OCI-LY7 (cell line): ENCODE data around the gene TMEM95. TPM values are rescaled to one million over a fixed set of nuclear protein-coding genes. Genes with fewer than 3 reads are reported as not detected.
A peak's percentile ranks its signal among the peaks of the same experiment; 100 is the strongest.

ENCODE experiments used
- BruUV-seq: library from RNA; stranded (reverse); fragments of 400-500 nt; replicated peaks from 2 replicates; lab custom pipeline; 2021; lab: Mats Ljungman, UMichigan
- CTCF ChIA-PET: fragments of 300-600 bp; sonication (Branson Sonifier 250); formaldehyde crosslinking; loops from one replicate; lab custom pipeline; 2022; ENCODE audit warnings: antibody characterized with exemption; ENCODE audit not compliant: unreplicated experiment; lab: Charles Lee
- POLR2A ChIA-PET: fragments of 300-600 bp; sonication (Branson Sonifier 250); formaldehyde crosslinking; loops from one replicate; lab custom pipeline; 2022; ENCODE audit warnings: antibody characterized with exemption; lab: Charles Lee
- DNase-seq: peaks from one replicate; pipeline ENCODE4 v3.0.0-alpha.2; 2015; ENCODE audit warnings: low spot score
- H2AFZ ChIP-seq: fragments of 200-600 bp; sonication (generic), shearing (Covaris generic); 2 replicates; pipeline ENCODE4 v1.6.1; 2014; ENCODE audit warnings: mild to moderate bottlenecking, antibody characterized with exemption, low read length, moderate library complexity
- H3K27ac ChIP-seq: fragments of 200-600 bp; sonication (generic); 2 replicates; pipeline ENCODE4 v1.5.1; 2014; ENCODE audit warnings: mixed run types, low read depth, mild to moderate bottlenecking, moderate library complexity, low read length, inconsistent platforms; ENCODE audit not compliant: poor library complexity, severe bottlenecking
- H3K36me3 ChIP-seq: fragments of 200-600 bp; sonication (generic); 2 replicates; pipeline ENCODE4 v1.6.1; 2014; ENCODE audit warnings: mild to moderate bottlenecking, antibody characterized with exemption, low read length, moderate library complexity, mixed read lengths; ENCODE audit not compliant: insufficient read depth
- H3K4me1 ChIP-seq: fragments of 200-600 bp; sonication (generic); 2 replicates; pipeline ENCODE4 v1.5.1; 2014; ENCODE audit warnings: mild to moderate bottlenecking, low read length; ENCODE audit not compliant: insufficient read depth, poor library complexity, severe bottlenecking
- H3K4me2 ChIP-seq: fragments of 200-600 bp; sonication (generic); 2 replicates; pipeline ENCODE4 v1.6.1; 2014; ENCODE audit warnings: mild to moderate bottlenecking, low read length
- H3K4me3 ChIP-seq: fragments of 200-600 bp; sonication (generic); 2 replicates; pipeline ENCODE4 v1.5.1; 2014; ENCODE audit warnings: mild to moderate bottlenecking, low read depth, low read length; ENCODE audit not compliant: poor library complexity, severe bottlenecking
- H3K79me2 ChIP-seq: fragments of 200-600 bp; sonication (generic); 2 replicates; pipeline ENCODE4 v1.6.1; 2016; ENCODE audit warnings: low read depth, mild to moderate bottlenecking, low read length, moderate library complexity, mixed read lengths; ENCODE audit not compliant: insufficient read depth
- H3K9me2 ChIP-seq: fragments of 200-600 bp; sonication (generic); 2 replicates; pipeline ENCODE4 v1.6.1; 2016; ENCODE audit warnings: mild to moderate bottlenecking, low read length, mixed read lengths; ENCODE audit not compliant: insufficient read depth
- H3K9me3 ChIP-seq: fragments of 200-600 bp; sonication (generic); 2 replicates; pipeline ENCODE4 v1.6.1; 2014; ENCODE audit warnings: mild to moderate bottlenecking, mixed run types, low read length, mixed read lengths
- H4K20me1 ChIP-seq: fragments of 200-600 bp; sonication (generic); 2 replicates; pipeline ENCODE4 v1.6.1; 2014; ENCODE audit warnings: mild to moderate bottlenecking, antibody characterized with exemption, low read length, moderate library complexity, mixed read lengths; ENCODE audit not compliant: insufficient read depth
- EZH2phosphoT487 ChIP-seq: fragments of 200-600 bp; sonication (generic); IDR thresholded peaks from 2 replicates; pipeline ENCODE4 v1.6.1; 2018; ENCODE audit warnings: low read depth, borderline replicate concordance, mild to moderate bottlenecking, mixed run types, antibody characterized with exemption, low read length, moderate library complexity, mixed read lengths
- intact Hi-C: fragments of 100-400 bp; cut with micrococcal nuclease; formaldehyde crosslinking; loops from one replicate; pipeline ENCODE4 v1.10.0; 2022; ENCODE audit not compliant: unreplicated experiment
- total RNA-seq, 2 experiments: library from RNA; depleted of rRNA in 1 of 2; stranded (reverse); fragments of >200 nt in 1 of 2; shearing (Covaris generic) in 1 of 2; gene quantifications; 2 replicates each; pipeline ENCODE4 v1.2.3, GENCODE V29; 2014 to 2022
- TF ChIP-seq, protein P1 (sequence below): fragments of 200-600 bp; sonication (generic); conservative IDR thresholded peaks from 2 replicates; pipeline ENCODE4 v1.5.1; 2014; ENCODE audit warnings: mild to moderate bottlenecking, antibody characterized with exemption, low read length, moderate library complexity, mixed read lengths

The TMEM95 gene
- total RNA-seq, 2 experiments from 2014 or later: not detected

DNA sequence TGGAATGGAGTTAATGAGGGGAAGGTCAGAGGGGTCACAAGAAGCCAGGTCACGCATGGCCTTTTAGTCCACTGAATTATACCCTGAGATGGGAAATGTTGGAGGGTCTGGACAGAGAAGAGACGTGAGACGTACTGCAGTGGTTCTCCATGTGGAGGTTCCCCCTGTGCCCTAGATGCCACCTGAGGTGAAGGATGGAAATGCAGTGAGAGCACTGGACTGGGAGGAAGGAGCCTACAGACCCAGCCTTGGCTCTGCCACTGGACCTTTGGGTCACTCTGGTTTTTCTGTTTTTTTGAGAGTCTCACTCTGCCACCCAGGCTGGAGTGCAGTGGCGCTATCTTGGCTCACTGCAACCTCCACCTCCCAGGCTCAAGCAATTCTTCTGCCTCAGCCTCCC is 41.2 kb downstream of the TMEM95 start:
- TF ChIP-seq, protein P1, sequence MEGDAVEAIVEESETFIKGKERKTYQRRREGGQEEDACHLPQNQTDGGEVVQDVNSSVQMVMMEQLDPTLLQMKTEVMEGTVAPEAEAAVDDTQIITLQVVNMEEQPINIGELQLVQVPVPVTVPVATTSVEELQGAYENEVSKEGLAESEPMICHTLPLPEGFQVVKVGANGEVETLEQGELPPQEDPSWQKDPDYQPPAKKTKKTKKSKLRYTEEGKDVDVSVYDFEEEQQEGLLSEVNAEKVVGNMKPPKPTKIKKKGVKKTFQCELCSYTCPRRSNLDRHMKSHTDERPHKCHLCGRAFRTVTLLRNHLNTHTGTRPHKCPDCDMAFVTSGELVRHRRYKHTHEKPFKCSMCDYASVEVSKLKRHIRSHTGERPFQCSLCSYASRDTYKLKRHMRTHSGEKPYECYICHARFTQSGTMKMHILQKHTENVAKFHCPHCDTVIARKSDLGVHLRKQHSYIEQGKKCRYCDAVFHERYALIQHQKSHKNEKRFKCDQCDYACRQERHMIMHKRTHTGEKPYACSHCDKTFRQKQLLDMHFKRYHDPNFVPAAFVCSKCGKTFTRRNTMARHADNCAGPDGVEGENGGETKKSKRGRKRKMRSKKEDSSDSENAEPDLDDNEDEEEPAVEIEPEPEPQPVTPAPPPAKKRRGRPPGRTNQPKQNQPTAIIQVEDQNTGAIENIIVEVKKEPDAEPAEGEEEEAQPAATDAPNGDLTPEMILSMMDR: no peak
- no peak for TF ChIP-seq EZH2phosphoT487
- Histone ChIP-seq H3K9me2 (no peaks in the 10 kb centered on the region), H3K79me2 (no peaks in the 10 kb centered on the region), H3K4me2 (no peak overlapping the region), H3K4me3 (no peak overlapping the region), H3K9me3 (no peaks in the 10 kb centered on the region), H2AFZ (no peak overlapping the region), H4K20me1 (no peaks in the 10 kb centered on the region), H3K4me1 (peaks cover 9% of the 10 kb centered on the region), H3K36me3 (peaks cover 12% of the 10 kb centered on the region; the same call in 1 of the 2 replicates), H3K27ac (no peak overlapping the region)
- BruUV-seq: no TSS peak
- intact Hi-C loops: no loop called here
- no peak for DNase-seq
- ChIA-PET POLR2A (no interaction called here), CTCF (no interaction called here)

DNA sequence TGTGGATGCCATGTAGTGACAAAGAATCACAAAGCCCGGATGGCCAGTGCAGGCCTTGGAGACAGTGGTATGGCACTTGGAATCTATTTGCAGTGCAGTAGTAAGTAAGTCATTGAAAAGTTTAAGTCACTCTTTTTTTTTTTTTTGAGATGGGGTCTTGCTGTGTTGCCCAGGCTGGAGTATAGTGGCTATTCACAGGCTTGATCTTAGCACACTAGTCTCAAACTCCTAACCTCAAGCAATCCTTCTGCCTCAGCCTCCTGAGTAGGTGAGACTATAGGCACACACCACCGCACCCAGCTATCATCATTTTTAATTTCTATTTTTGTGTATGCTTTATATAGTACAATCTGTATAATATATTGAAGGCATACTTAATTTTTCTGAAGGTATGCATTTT is 43.7 kb downstream of the TMEM95 start:
- H2AFZ ChIP-seq: no peak overlapping the region
- no peak overlapping the region for H3K4me3 ChIP-seq
- intact Hi-C loops: no loop called here
- no peaks in the 10 kb centered on the region for H3K9me3 ChIP-seq
- peaks cover 9% of the 10 kb centered on the region for H3K4me1 ChIP-seq
- H3K4me2 ChIP-seq: no peak overlapping the region
- no peaks in the 10 kb centered on the region for H4K20me1 ChIP-seq
- no peaks in the 10 kb centered on the region for H3K36me3 ChIP-seq
- no peak overlapping the region for H3K27ac ChIP-seq
- BruUV-seq: no TSS peak
- POLR2A ChIA-PET: interaction anchor here (0.6 to 1.0 kb wide), 4 partner anchors 11 to 134 kb away, joined by 3 to 4 read pairs (median 3); no protein-coding TSS in a partner anchor
- CTCF ChIA-PET: no interaction called here
- no peak for TF ChIP-seq EZH2phosphoT487
- TF ChIP-seq, protein P1: no peak
- H3K9me2 ChIP-seq: no peaks in the 10 kb centered on the region
- no peaks in the 10 kb centered on the region for H3K79me2 ChIP-seq
- DNase-seq: no peak

DNA sequence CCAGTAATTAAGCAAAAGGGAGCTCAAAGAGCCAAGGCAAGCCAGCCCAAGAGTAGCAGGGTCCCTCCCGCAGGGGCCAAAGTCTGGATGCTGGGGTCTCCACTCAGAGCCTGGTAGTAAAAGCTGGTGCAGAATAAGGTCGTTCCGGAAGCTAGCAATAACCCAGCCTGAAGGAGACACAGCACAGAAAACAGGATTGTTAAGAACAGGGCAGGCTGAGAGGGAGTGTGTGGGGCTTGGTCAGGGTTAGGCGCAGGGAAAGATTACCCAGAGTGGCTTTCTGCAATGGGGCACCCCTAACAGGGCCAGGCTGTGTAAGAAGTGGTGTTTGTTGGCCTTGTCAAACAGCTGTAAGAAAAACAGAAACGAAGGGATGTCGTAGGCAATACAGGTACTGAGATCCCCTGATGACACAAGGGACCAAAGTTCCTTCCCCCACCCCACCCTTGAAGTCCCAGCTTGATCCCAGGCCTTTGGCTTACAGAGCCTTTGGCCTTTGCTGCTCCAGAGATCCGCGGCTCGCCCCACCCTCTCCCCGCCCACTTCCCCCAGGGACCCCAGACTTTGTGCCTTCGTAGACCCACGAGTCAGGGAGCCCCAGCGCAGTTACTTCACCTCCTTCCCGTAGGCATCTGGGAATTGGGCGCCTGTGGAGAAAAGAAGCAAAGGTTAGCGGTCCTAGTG is 48.2 kb downstream of the TMEM95 start:
- H2AFZ ChIP-seq: peak overlapping the region; percentile 30; the same call in 1 of the 2 replicates
- ChIA-PET CTCF (interaction anchor here (1.9 kb wide), 1 partner anchor 33 kb away, joined by 18 read pairs; the partner anchor contains the start of gene TMEM102), POLR2A (interaction anchor here (0.7 to 1.5 kb wide), 7 partner anchors 9 to 88 kb away, joined by 3 to 8 read pairs (median 5); partner anchors contain the start of genes PLSCR3 and TMEM102)
- TF ChIP-seq EZH2phosphoT487: no peak
- TF ChIP-seq, protein P1: no peak
- no peaks in the 10 kb centered on the region for H3K9me3 ChIP-seq
- H3K27ac ChIP-seq: no peak overlapping the region
- peak; percentile 16 for DNase-seq
- H3K4me1 ChIP-seq: peaks cover 6% of the 10 kb centered on the region
- BruUV-seq: TSS peak; percentile 87
- H3K4me3 ChIP-seq: peak overlapping the region; percentile 70
- peak overlapping the region; percentile 60 for H3K4me2 ChIP-seq
- intact Hi-C loops: loop anchor here (5.0 kb wide), 1 partner anchor 51 kb away; the partner anchor contains the start of gene KCTD11
- no peaks in the 10 kb centered on the region for H3K36me3 ChIP-seq
- H4K20me1 ChIP-seq: no peaks in the 10 kb centered on the region
- H3K9me2 ChIP-seq: no peaks in the 10 kb centered on the region
- H3K79me2 ChIP-seq: no peaks in the 10 kb centered on the region
